Stimulated activated CD4-positive, alpha-beta T cell treated with anti-CD3 and anti-CD28 coated beads, Interleukin-1b, Interleukin-23, amount 100 ng/mL, for 1 hour (primary cell): ENCODE data around the gene FRY.
A peak's percentile ranks its signal among the peaks of the same experiment; 100 is the strongest.

Source experiments
- DNase-seq, 2 donors: peaks; one replicate each; pipeline ENCODE4 v3.0.0-alpha.2; 2020; ENCODE audit warnings: low read depth in 2 of 2

The FRY gene

DNA sequence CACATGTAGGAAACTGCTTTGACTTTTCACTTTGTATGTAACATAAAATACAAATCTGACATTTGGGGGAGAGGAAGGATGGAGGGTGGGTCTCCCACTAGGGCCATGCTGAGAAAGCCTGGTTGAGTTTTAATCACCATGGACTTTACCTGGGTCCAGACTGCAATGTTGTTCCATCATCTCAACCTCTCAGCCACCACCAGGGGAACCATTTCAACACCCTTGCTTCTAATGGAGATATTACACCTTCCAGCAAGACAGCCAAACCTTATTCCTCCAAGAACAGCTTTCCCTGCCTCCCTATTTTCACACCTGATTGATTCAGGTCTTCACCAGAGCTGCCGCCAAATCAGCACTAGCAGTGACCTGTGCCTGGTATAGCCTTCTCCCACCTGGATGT lies 227.5 kb downstream of the FRY start:
- no peak for DNase-seq

DNA sequence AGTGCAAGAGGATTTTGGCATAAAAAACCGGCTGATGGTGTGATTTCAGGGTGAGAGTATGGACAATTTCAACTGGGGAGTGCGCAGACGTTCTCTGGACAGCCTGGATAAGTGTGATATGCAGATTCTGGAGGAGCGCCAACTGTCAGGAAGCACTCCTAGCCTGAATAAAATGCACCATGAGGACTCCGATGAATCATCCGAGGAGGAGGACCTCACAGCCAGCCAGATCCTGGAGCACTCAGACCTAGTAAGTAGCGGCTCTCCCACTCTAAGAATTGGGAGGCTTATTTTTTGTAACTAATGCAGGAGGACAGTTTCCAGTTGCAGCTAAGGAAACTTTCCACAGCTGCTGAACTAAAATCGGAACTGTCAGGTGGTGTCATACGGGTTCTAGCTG lies 230.0 kb downstream of the FRY start:
- no peak for DNase-seq

DNA sequence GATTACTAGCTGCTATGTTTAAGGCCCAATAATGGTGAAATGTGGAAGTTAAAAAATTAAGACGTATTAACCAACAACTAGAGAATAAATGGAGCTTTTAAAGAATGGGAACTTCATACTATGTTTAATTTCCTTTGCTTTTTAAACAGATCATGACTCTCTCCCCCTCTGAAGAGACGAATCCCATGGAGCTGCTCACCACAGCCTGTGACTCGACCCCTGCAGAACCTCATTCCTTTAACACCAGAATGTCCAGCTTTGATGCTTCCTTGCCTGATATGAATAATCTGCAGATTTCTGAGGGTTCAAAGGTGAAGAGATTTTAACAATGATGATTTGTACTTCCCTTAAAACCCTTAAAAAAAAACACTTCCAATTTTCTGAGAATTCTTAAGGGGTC lies 230.6 kb downstream of the FRY start:
- DNase-seq, result no peak

DNA sequence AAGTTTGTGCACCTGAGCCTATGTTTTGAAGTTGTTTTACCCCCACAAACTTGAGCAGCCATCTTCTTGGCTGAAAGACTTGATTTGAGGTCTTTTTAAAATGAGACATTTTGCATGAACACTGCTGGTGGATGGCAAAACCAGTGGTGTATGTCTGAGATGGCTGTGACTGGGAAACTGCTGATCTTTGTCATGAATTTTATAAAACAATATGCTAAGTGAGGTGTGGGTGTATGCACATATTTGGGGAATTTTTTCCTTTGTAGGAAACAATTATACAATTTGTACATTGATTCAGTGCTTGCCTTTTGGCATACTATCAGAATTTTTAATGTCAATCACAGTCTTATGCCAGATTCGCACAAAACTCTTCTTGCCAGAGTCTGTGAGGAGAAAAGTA lies 231.0 kb downstream of the FRY start:
- no peak for DNase-seq

DNA sequence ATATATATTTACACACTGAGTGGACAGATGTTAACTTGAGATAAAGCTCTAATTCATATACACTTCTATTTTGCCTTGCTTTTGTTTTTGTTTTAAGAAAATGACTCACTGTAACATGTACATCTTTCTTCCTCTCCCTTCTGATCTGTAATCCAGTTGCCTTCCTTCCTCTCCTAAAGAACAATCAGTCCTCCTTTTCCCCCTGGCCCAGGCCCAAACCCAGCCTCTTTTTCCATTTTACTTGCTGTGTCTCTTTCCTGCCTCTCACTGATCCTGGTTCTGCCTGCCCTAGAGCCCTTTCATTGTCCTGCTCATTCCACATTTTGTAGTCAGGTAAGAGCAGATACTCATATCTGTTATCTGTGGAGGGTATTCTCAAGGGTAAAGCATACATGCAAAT lies 232.8 kb downstream of the FRY start:
- no peak for DNase-seq

DNA sequence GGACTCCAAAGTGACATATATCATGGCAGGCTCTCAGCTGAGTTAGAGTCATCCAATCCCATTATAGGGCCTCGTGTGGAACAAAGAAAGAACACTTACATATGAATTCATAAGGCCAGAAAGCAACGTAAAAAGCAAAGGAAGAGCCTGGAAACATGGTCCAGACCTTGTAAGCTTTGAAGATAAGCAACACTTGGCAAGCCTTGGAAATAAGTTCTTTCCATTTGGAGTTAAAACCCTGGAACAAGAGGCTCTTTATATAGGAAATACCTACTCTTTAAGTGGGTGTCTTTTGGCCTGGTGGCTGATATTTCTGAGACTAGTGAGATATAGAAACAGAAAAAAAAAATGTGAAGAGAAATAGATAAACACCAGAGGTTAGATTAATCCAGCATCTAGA lies 234.2 kb downstream of the FRY start:
- DNase-seq, result no peak

DNA sequence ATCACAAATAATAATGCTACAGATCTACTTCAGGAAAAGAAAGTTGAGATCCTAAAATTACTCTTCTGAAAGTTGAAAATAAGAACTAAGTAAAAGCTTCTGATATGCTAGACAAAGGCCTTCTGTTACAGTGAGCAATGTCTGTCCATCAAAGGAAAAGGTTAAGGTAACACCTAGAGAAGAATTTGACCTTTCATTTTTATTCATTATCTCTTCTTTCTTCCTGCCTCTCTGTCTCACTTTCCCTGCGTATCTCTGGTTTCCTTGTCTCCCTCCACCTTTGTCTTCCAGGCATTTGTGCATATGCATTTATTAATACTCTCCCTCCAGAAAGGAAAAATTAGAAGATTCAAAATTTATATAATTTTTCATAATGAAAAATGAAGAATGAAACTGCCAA lies 234.6 kb downstream of the FRY start:
- no peak for DNase-seq

DNA sequence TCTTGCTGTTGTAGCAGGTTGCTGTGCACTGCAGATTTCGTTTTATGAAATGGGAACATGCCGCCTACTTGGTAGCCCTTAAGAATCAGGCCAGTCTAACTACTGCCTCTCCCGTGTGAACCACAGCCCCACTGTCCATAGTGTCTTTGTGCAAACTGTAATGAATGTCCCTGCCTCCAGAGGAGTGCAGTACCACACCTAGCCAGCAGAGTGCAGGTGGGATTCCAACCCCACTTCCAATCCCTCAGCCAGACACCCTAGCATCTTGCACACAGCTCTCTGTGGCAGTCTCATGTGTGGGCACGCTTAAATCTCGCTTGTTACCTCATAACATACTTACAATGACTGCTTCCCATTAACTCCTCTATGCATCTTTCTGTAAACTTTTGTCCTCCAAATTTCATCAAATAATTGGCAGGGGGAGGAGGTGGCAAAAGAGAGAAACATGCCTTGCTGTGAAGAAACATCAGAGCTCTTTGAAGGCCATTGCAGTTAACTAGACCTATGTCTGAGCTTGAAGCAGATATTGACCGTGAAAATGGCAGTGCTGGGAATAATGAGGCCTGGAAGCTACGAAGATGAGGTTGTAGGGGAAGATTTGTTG lies 236.4 kb downstream of the FRY start:
- DNase-seq, result peak; percentile 6 to 8

DNA sequence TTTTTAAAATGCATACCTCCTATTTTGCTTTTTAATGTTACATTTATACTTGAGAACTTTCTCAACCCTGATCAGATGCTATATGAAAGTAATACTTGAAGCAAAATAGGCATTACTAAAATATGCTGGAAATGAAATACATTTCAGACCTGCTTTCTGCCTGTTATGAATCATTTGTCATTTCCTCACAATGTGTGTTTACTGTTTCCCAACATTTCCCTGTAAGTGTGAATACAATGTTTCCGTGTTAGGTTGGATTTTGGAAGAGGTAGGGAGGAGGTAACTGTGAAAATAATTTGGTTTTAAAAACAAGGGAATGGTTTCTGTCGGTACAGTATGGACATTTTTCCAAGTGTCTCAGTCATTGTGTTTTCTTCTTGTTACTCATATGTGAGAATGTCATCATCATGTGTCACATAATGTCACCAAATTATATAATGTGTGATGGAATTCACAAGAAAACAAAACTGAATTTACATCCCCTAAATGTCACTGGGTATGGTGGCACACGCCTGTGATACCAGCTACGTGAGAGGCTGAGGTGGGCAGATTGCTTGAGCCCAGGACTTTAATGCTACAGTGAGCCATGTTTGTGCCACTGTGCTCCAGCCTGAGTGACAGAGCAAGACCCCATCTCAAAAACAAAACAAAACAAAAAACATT lies 240.6 kb downstream of the FRY start:
- DNase-seq, result no peak

DNA sequence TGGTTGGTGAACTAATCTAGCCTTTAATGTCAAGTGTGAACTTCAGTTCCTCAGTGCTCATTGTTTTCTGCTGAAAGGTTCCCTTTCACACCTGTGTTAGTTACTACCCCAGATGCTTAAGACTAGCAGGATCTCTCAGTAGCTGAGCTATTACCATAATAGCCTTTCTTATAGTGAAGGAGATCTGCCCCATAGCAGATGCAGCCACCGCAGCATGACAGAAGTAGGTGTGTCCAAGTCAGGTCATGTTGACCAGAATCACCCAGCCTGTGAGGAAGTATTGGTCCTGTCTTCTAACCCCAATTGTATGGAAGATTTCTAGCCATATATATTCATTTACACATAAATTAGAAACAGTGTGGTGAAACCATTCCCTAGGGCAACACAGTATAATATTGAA lies 246.3 kb downstream of the FRY start:
- DNase-seq, result no peak

DNA sequence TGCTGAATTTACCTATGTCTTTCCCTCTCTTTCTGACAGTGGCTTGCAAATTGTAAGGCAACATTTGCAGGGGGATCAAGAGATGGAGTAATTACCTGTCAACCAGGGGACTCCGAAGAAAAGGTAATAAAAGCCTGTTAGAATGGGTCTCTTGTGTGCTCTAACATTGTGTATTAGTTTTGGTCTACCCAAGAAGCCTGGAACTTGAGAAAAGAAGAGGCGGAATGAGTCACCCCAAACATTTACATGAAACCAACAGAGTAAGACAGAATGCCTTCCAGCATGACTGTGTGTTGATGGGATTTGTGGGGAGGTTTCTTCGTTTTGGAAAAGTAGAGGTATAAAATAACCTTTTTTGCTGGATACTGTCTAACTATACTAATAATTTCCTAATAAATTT lies 246.9 kb downstream of the FRY start:
- no peak for DNase-seq

DNA sequence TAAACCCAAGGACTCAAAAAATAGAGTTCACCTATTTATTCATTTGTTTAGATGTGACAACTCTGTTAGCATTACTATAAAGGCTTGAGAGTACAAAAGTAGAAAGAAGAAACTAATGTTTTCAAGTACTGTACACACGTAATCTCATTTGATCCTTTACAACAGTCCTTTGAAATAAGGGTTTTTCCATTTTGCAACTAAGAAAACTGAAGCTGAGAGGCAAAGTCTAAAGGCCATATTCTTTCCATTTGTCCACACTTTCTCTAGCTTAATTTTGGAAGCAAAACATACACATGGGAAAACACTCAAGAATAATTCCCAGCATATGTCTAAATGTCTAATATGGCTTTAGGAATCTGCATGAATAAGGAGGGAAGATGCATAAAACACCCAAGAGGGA lies 249.5 kb downstream of the FRY start:
- DNase-seq, result no peak

DNA sequence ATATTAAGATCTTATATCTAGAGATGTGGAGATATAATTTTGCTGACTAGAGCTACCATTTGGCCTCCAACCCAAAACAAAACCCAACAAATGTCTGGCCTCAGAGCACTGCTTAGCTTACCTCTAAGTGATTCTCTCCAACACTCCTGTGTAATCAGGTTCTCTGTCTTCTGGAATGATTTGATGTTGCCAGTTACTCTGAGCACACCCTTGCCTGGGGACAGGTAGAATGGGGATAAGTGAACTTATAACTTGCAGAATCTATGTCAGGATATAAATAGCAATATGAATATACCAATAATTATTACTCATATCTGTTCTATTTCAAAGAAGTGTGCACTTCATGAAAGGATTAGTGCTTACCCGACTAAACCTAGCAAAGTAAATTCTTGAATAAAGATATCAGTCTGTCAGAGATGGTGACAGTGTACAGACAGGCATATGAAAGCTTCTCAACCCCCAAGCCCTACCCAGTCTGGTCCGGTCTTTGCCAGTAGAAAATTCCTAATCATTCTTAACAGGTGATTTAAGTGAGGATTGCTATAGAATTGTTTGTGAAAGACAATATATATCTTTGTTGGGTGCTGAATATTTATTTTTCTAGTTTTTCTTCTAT lies 250.6 kb downstream of the FRY start:
- no peak for DNase-seq

DNA sequence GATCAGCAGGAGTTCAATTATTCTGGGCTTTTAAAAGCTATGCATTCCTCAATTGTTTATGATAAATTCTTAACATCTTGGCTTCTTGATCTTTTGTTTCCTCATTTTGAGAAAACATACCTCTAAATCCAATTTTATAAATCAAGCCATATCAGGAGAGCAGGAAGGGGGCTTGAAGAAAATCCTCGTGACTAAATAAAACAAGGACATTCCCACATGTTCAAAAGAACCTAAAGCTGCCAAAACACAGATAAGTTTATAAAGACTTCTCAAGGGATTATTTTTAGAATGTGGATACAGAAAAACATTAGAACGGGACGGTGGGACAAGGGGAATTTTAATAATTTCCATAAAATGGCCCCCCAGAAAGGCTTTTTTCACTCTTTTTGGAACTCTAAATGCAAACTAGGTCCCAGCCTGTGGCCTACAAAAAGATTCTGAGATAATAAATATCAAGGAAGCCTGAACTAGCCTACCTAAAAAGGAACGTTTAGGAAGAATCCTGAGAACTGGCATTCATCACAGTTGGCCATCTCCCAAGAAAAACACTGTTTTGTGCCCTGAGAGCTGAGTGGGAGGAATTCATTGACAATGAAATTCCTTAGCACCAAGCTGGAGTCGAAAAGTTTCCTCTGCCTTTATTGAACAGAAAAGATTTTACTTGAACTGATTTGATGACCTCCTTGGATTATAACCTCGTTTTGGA lies 253.5 kb downstream of the FRY start:
- DNase-seq, result no peak

DNA sequence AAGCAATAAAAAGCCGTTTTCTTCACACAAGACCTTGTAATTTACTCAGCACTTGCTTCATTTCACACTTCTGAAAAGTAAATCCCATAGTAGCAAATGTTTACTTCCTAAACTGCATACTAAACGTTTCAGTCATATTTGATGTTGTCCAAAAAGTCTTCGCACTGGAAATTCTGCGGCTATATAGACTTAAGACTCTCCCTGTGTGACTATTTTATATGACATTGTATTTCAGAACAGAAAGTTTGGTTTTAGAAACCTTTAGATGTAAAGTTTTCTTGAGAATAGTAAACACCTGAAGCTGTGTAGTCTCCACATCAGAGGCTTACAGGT lies 254.0 kb downstream of the FRY start:
- DNase-seq, result no peak

DNA sequence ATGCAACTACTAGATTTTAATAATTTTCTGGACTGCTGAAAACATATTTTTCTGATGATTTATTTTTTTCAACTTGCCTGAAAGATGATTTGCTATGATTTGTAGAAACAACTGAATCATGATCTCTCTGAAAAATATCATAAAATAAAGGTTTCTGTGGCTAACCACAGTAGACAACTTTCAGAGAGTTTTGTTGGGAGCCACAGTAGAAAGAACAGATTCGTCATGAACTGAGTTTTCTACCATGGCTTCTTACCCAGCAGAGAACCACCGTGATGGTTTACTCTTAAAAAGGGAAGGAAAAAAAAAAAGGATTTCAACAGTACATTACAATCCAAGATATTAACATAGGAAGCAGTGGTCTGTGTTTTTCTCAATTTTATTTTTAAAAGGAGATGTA lies 265.6 kb downstream of the FRY start:
- no peak for DNase-seq

DNA sequence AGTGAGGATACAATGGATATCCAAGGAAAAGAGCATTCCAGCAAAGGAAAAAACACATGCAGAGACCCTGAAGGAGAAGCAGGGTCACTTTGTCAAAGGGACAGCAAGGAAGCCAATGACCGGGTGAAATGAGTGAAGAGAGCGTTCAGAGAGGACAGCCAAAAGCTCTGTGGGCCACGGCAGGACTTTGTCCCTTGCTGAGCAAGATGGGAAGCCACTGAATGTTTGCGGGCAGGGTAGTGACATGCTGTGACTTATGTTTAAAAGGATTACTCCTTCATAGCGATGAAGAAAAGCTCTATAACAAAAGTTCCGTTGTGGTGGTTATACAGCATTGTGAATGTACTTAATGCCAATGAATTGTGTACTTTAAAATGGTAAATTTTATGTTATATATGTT lies 267.1 kb downstream of the FRY start:
- no peak for DNase-seq

DNA sequence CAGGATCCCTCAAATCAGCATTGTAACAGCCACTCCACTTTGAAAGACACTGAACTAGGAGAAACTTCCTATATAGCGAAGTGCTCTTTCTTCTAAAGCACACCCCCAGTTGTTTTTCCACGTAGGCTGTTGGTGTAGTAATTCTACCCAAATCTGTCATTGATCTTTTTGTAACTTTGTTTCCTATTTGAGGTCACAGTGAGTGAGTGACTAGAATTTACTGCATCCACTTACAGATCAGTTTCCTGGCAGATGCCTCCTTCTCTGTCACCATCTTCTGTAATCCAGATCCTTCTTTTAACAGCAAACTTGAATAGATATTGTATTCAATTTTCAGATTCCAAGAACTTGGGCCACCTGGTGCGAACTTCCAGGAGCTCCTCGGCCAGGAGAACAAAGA lies 268.3 kb downstream of the FRY start:
- DNase-seq, result no peak

DNA sequence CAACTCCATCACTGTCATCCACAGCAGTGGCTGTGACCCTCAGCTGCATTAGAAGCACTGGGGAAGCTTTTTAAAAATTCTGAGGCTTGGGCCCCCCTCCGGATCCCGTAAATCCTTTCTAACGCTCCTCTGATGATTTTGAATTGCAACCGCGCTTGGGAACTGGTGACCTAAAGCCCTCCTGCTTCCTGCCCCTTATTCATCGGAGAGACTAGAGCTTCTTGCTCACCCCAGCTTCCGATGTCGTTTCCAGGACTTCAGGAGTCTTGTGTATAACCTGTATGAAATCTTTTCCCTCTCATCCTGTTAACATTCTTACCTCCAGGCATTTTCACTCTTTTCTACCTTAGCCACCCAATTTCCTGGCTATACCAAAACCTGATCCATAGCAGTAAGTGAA lies 268.8 kb downstream of the FRY start:
- DNase-seq, result no peak

DNA sequence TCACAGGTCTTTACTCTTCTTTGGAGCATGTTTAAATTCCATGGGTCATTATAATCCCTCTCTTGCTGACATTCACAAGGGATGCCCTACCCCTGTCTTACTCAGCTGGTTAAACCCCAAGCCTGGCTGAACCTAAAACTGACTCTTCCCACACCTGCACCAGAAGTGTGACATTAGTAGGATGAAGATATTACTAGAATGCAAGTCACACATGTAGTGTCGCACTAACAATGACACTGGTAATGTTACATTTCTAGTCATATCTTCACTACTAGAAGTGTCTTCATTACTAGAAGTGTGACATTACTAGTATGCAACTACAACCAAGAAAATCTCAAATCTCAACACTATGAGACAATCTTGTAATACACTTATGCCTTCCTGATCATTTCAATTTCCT lies 269.3 kb downstream of the FRY start:
- DNase-seq, result no peak

DNA sequence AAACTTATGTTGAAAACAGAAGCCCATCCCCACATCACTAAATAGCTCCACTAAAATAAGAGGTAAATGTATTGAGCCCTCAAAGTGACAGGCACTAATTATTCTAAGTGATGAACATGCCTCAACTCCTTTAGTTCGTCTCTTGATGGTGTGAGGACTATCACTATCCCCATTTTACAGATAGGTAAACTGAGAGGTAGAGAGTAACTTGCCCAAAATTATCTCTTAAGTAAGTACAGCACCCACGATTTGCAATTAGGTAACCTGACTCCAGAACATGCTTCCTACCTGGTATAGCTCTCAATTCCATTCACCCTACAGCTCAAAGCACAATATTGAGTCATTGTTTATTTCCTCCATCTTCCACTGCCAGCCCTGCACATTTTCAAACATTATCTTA lies 270.9 kb downstream of the FRY start:
- no peak for DNase-seq

DNA sequence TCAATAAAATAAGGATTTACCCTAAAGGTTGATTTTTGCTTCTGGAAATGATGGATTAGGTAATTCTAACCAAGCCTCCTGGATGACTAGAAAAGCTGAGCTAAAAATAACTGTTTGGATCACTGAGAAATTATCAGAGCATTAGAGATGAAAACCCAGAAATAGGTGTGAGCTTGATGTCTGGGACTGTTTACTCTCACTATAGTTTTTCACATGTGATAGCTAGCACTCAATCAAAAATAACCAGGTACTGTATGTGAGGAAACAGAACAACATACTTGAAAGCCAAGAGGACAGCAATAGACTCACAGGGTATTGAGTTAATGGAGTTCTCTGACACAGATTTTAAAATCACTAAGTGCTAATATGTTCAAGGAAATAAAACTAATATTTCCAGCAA lies 274.1 kb downstream of the FRY start:
- no peak for DNase-seq
